Measurements from ENCODE around the gene ZNF33B.

Gene ZNF33B

GRCh38 chr10:42646214-42646613 is 7.8 kb upstream of the ZNF33B start:
- DNase-seq (ENCODE audit: insufficient read length, low spot score), result no peak
- FAIRE-seq, result no peak
- TF ChIP-seq SPI1 (IDR thresholded peaks at IDR 0.05; ENCODE audit: low read depth, low read length), result no peak

- TF ChIP-seq SPI1 (IDR thresholded peaks at IDR 0.05; ENCODE audit: low read depth, low read length) (no peak), TAF1 (IDR thresholded peaks at IDR 0.05; ENCODE audit: low read depth, low read length) (no peak), PAX5 (IDR thresholded peaks at IDR 0.05; ENCODE audit: insufficient read depth, low read length, severe bottlenecking) (no peak), POLR2AphosphoS5 (IDR thresholded peaks at IDR 0.05; ENCODE audit: low read depth, low read length) (no peak), POLR2A (IDR thresholded peaks at IDR 0.05; ENCODE audit: low read depth, low read length) (no peak), POU2F2 (IDR thresholded peaks at IDR 0.05; ENCODE audit: low read depth, low read length) (no peak)
- DNase-seq (ENCODE audit: insufficient read length, low spot score), result no peak
- FAIRE-seq, result no peak
These were observed 7.1 kb upstream of the ZNF33B start for GRCh38 chr10:42645516-42645915.

GRCh38 chr10:42645103-42645502 is 6.7 kb upstream of the ZNF33B start:
- FAIRE-seq, result no peak

GRCh38 chr10:42640610-42641229 is 2.4 kb upstream of the ZNF33B start:
- no peak for TF ChIP-seq POLR2AphosphoS5 (IDR thresholded peaks at IDR 0.05; ENCODE audit: low read depth, low read length)
- TF ChIP-seq SPI1 (IDR thresholded peaks at IDR 0.05; ENCODE audit: low read depth, low read length), result no peak
- no peak for TF ChIP-seq POU2F2 (IDR thresholded peaks at IDR 0.05; ENCODE audit: low read depth, low read length)
- no peak for TF ChIP-seq PAX5 (IDR thresholded peaks at IDR 0.05; ENCODE audit: insufficient read depth, low read length, severe bottlenecking)
- no peak for TF ChIP-seq TAF1 (IDR thresholded peaks at IDR 0.05; ENCODE audit: low read depth, low read length)
- TF ChIP-seq POLR2A (IDR thresholded peaks at IDR 0.05; ENCODE audit: low read depth, low read length), result no peak
- FAIRE-seq, result no peak
- no peak for DNase-seq (ENCODE audit: insufficient read length, low spot score)

More at GRCh38 chr10:42645103-42645502, 6.7 kb upstream of the ZNF33B start:
- TF ChIP-seq TAF1 (IDR thresholded peaks at IDR 0.05; ENCODE audit: low read depth, low read length) (no peak), POLR2A (IDR thresholded peaks at IDR 0.05; ENCODE audit: low read depth, low read length) (no peak), POLR2AphosphoS5 (IDR thresholded peaks at IDR 0.05; ENCODE audit: low read depth, low read length) (no peak), POU2F2 (IDR thresholded peaks at IDR 0.05; ENCODE audit: low read depth, low read length) (no peak), PAX5 (IDR thresholded peaks at IDR 0.05; ENCODE audit: insufficient read depth, low read length, severe bottlenecking) (no peak), SPI1 (IDR thresholded peaks at IDR 0.05; ENCODE audit: low read depth, low read length) (no peak)
- DNase-seq (ENCODE audit: insufficient read length, low spot score), result no peak

- no peak for FAIRE-seq
- TF ChIP-seq POLR2A (IDR thresholded peaks at IDR 0.05; ENCODE audit: low read depth, low read length) (no peak), TAF1 (IDR thresholded peaks at IDR 0.05; ENCODE audit: low read depth, low read length) (no peak), PAX5 (IDR thresholded peaks at IDR 0.05; ENCODE audit: insufficient read depth, low read length, severe bottlenecking) (no peak), POU2F2 (IDR thresholded peaks at IDR 0.05; ENCODE audit: low read depth, low read length) (no peak), SPI1 (IDR thresholded peaks at IDR 0.05; ENCODE audit: low read depth, low read length) (no peak), POLR2AphosphoS5 (IDR thresholded peaks at IDR 0.05; ENCODE audit: low read depth, low read length) (no peak)
These were observed 476 bp upstream of the ZNF33B start for GRCh38 chr10:42638821-42639270.

GRCh38 chr10:42637648-42638054 is 719 bp downstream of the ZNF33B start:
- TF ChIP-seq SPI1 (IDR thresholded peaks at IDR 0.05; ENCODE audit: low read depth, low read length) (no peak), POLR2AphosphoS5 (IDR thresholded peaks at IDR 0.05; ENCODE audit: low read depth, low read length) (no peak), PAX5 (IDR thresholded peaks at IDR 0.05; ENCODE audit: insufficient read depth, low read length, severe bottlenecking) (no peak), POLR2A (IDR thresholded peaks at IDR 0.05; ENCODE audit: low read depth, low read length) (no peak), TAF1 (IDR thresholded peaks at IDR 0.05; ENCODE audit: low read depth, low read length) (no peak), POU2F2 (IDR thresholded peaks at IDR 0.05; ENCODE audit: low read depth, low read length) (no peak)
- FAIRE-seq, result no peak
- DNase-seq (ENCODE audit: insufficient read length, low spot score), result no peak

More at GRCh38 chr10:42638821-42639270, 476 bp upstream of the ZNF33B start:
- DNase-seq (ENCODE audit: insufficient read length, low spot score), result no peak

- no peak for TF ChIP-seq POLR2A (IDR thresholded peaks at IDR 0.05; ENCODE audit: low read depth, low read length)
- no peak for TF ChIP-seq POLR2AphosphoS5 (IDR thresholded peaks at IDR 0.05; ENCODE audit: low read depth, low read length)
- TF ChIP-seq SPI1 (IDR thresholded peaks at IDR 0.05; ENCODE audit: low read depth, low read length), result no peak
- TF ChIP-seq TAF1 (IDR thresholded peaks at IDR 0.05; ENCODE audit: low read depth, low read length), result no peak
- TF ChIP-seq PAX5 (IDR thresholded peaks at IDR 0.05; ENCODE audit: insufficient read depth, low read length, severe bottlenecking), result no peak
- TF ChIP-seq POU2F2 (IDR thresholded peaks at IDR 0.05; ENCODE audit: low read depth, low read length), result no peak
- DNase-seq (ENCODE audit: insufficient read length, low spot score), result no peak
- no peak for FAIRE-seq
These were observed 1.2 kb downstream of the ZNF33B start for GRCh38 chr10:42637142-42637541.

- TF ChIP-seq PAX5 (IDR thresholded peaks at IDR 0.05; ENCODE audit: insufficient read depth, low read length, severe bottlenecking), result no peak
- TF ChIP-seq POU2F2 (IDR thresholded peaks at IDR 0.05; ENCODE audit: low read depth, low read length), result no peak
- FAIRE-seq, result no peak
- no peak for DNase-seq (ENCODE audit: insufficient read length, low spot score)
These were observed 3.3 kb downstream of the ZNF33B start for GRCh38 chr10:42635098-42635497.

- TF ChIP-seq TAF1 (IDR thresholded peaks at IDR 0.05; ENCODE audit: low read depth, low read length) (no peak), POLR2A (IDR thresholded peaks at IDR 0.05; ENCODE audit: low read depth, low read length) (no peak), POU2F2 (IDR thresholded peaks at IDR 0.05; ENCODE audit: low read depth, low read length) (no peak), POLR2AphosphoS5 (IDR thresholded peaks at IDR 0.05; ENCODE audit: low read depth, low read length) (no peak), PAX5 (IDR thresholded peaks at IDR 0.05; ENCODE audit: insufficient read depth, low read length, severe bottlenecking) (no peak), SPI1 (IDR thresholded peaks at IDR 0.05; ENCODE audit: low read depth, low read length) (no peak)
- DNase-seq (ENCODE audit: insufficient read length, low spot score), result no peak
- FAIRE-seq, result no peak
These were observed 5.8 kb downstream of the ZNF33B start for GRCh38 chr10:42632564-42632963.

GRCh38 chr10:42630537-42631134 is 7.7 kb downstream of the ZNF33B start:
- TF ChIP-seq POU2F2 (IDR thresholded peaks at IDR 0.05; ENCODE audit: low read depth, low read length), result no peak
- TF ChIP-seq TAF1 (IDR thresholded peaks at IDR 0.05; ENCODE audit: low read depth, low read length), result no peak
- TF ChIP-seq SPI1 (IDR thresholded peaks at IDR 0.05; ENCODE audit: low read depth, low read length), result no peak
- TF ChIP-seq PAX5 (IDR thresholded peaks at IDR 0.05; ENCODE audit: insufficient read depth, low read length, severe bottlenecking), result no peak
- TF ChIP-seq POLR2A (IDR thresholded peaks at IDR 0.05; ENCODE audit: low read depth, low read length), result no peak
- no peak for TF ChIP-seq POLR2AphosphoS5 (IDR thresholded peaks at IDR 0.05; ENCODE audit: low read depth, low read length)
- FAIRE-seq (no peak), DNase-seq (ENCODE audit: insufficient read length, low spot score) (no peak)
